HL-60 (cell line): Measurements from ENCODE around the gene S100PBP.

Experiments used
- DNase-seq, 2 experiments: peaks; one replicate each; pipeline ENCODE4 v3.0.0-alpha.2; 2010 to 2020; ENCODE audit warnings: low read depth in 1 of 2, low spot score in 1 of 2
- H3K27ac ChIP-seq: fragments of 250-450 bp; sonication (Bioruptor Pico); replicated peaks from 2 replicates; pipeline ENCODE4 v1.5.1; 2020; ENCODE audit warnings: mild to moderate bottlenecking, moderate library complexity
- H3K27me3 ChIP-seq: fragments of 250-450 bp; sonication (Bioruptor Pico); 2 replicates; pipeline ENCODE4 v1.5.1; 2021; ENCODE audit warnings: mild to moderate bottlenecking, moderate library complexity; ENCODE audit not compliant: insufficient read depth, poor library complexity, severe bottlenecking
- H3K4me3 ChIP-seq: replicated peaks from 2 replicates; pipeline ENCODE4 v1.5.1; 2011; ENCODE audit warnings: mild to moderate bottlenecking, control low read depth, low read length; ENCODE audit not compliant: insufficient read depth
- CTCF ChIP-seq: IDR thresholded peaks from one replicate; pipeline ENCODE4 v1.5.1; 2011; ENCODE audit warnings: low read length, control low read depth, inconsistent platforms; ENCODE audit not compliant: insufficient read depth
- GABPA ChIP-seq: IDR thresholded peaks from 2 replicates; pipeline ENCODE4 v1.6.1; 2012; ENCODE audit warnings: low read depth
- POLR2AphosphoS5 ChIP-seq: IDR thresholded peaks from 2 replicates; pipeline ENCODE4 v1.6.1; 2012; ENCODE audit warnings: low read depth
- REST ChIP-seq: IDR thresholded peaks from 2 replicates; pipeline ENCODE4 v1.6.1; 2012; ENCODE audit warnings: low read depth; ENCODE audit not compliant: insufficient replicate concordance
- SPI1 ChIP-seq: IDR thresholded peaks from 2 replicates; pipeline ENCODE4 v1.6.1; 2012; ENCODE audit warnings: low read depth, mild to moderate bottlenecking, borderline replicate concordance

Gene S100PBP

GRCh38 chr1:32872192-32872460, 54.7 kb downstream of the S100PBP start:
- Histone ChIP-seq H3K4me3 (no peak overlapping the region), H3K27me3 (peaks cover 36% of the 10 kb centered on the region), H3K27ac (no peak overlapping the region)
- TF ChIP-seq SPI1 = no peak
- TF ChIP-seq CTCF = no peak
- no peak for TF ChIP-seq REST
- no peak for TF ChIP-seq POLR2AphosphoS5
- no peak for TF ChIP-seq GABPA
- no peak for DNase-seq

GRCh38 chr1:32873484-32873883, 56.0 kb downstream of the S100PBP start:
- Histone ChIP-seq H3K27me3 (peaks cover 38% of the 10 kb centered on the region), H3K27ac (no peak overlapping the region), H3K4me3 (no peak overlapping the region)
- TF ChIP-seq SPI1 = no peak
- no peak for TF ChIP-seq POLR2AphosphoS5
- TF ChIP-seq CTCF = no peak
- no peak for TF ChIP-seq REST
- DNase-seq = no peak

- no peak for DNase-seq
- TF ChIP-seq GABPA = no peak
- no peak for TF ChIP-seq POLR2AphosphoS5
- no peak for TF ChIP-seq REST
- TF ChIP-seq CTCF = no peak
- TF ChIP-seq SPI1 = no peak
- Histone ChIP-seq H3K4me3 (no peak overlapping the region), H3K27ac (no peak overlapping the region), H3K27me3 (peaks cover 32% of the 10 kb centered on the region)
Observed at GRCh38 chr1:32874860-32875752, 57.7 kb downstream of the S100PBP start.
